Activated naive CD4-positive, alpha-beta T cell treated with anti-CD3 and anti-CD28 coated beads, Interleukin-2, amount 10 ng/mL, durations not matched to agents 5 hours and 36 hours (primary cell): ENCODE results near the gene DNAAF9. TPM values are rescaled to one million over a fixed set of nuclear protein-coding genes. Genes with fewer than 3 reads are reported as not detected.

Experiments used
- total RNA-seq, 2 experiments: library from RNA; stranded (reverse); gene quantifications; one replicate each; pipeline ENCODE4 v1.2.3, GENCODE V29; 2021

Gene DNAAF9
- 1 to 10 TPM; 1.4 TPM for total RNA-seq

GRCh38 chr20:3407040-3407770 lies at the start of gene DNAAF9:
TSS of gene DNAAF9 (minus strand) at chr20:3407669. CDS start at chr20:3407557, 112 bp downstream.

Other genes with a start within 250 kb of the DNAAF9 start
- 10 to 100 TPM; 22.6 to 22.8 TPM for gene FASTKD5, start 247.8 kb downstream of the DNAAF9 start, total RNA-seq
- 1 to 10 TPM; 9.0 to 9.6 TPM for gene UBOX5, start 247.8 kb downstream of the DNAAF9 start, total RNA-seq
- 1 to 10 TPM; 1.6 TPM for gene LZTS3, start 234.1 kb downstream of the DNAAF9 start, total RNA-seq
- gene DDRGK1, start 203.0 kb downstream of the DNAAF9 start, total RNA-seq, result 10 to 100 TPM; 59.1 to 59.8 TPM
- gene ITPA, start 198.2 kb downstream of the DNAAF9 start, total RNA-seq, result 10 to 100 TPM; 52.1 to 53.8 TPM
- 1 to 10 TPM; 1.2 to 1.7 TPM for gene SLC4A11, start 168.5 kb downstream of the DNAAF9 start, total RNA-seq
- gene ATRN, start 63.3 kb upstream of the DNAAF9 start, total RNA-seq, result 10 to 100 TPM; 10.3 to 11.0 TPM